ENCODE measurements around the gene C16orf46.

Gene C16orf46

GRCh38 chr16:81060576-81061306 is 16.3 kb downstream of the C16orf46 start:
- Mint-ChIP-seq H3K9me3 (no peaks in the 10 kb centered on the region), H3K27ac (no peak overlapping the region), H3K36me3 (no peaks in the 10 kb centered on the region), H3K27me3 (no peaks in the 10 kb centered on the region), H3K4me3 (no peak overlapping the region), H3K4me1 (no peaks in the 10 kb centered on the region)
- ATAC-seq: no peak

- Mint-ChIP-seq H3K4me1 (peaks cover 6% of the 10 kb centered on the region), H3K36me3 (peaks cover 6% of the 10 kb centered on the region), H3K27me3 (no peaks in the 10 kb centered on the region), H3K9me3 (peaks cover 12% of the 10 kb centered on the region), H3K4me3 (no peak overlapping the region), H3K27ac (no peak overlapping the region)
- ATAC-seq: no peak
These were observed 23.3 kb downstream of the C16orf46 start for GRCh38 chr16:81053761-81054160.

- H3K9me3 Mint-ChIP-seq: no peaks in the 10 kb centered on the region
- peaks cover 47% of the 10 kb centered on the region for H3K36me3 Mint-ChIP-seq
- H3K27me3 Mint-ChIP-seq: no peaks in the 10 kb centered on the region
- no peak for ATAC-seq
- no peak overlapping the region for H3K4me3 Mint-ChIP-seq
- H3K27ac Mint-ChIP-seq: no peak overlapping the region
- peaks cover 11% of the 10 kb centered on the region for H3K4me1 Mint-ChIP-seq
These were observed 34.2 kb downstream of the C16orf46 start for GRCh38 chr16:81042821-81043220.

GRCh38 chr16:81041696-81042095 is 35.3 kb downstream of the C16orf46 start:
- Mint-ChIP-seq H3K27me3 (no peaks in the 10 kb centered on the region), H3K4me1 (peaks cover 22% of the 10 kb centered on the region), H3K36me3 (peaks cover 47% of the 10 kb centered on the region), H3K27ac (no peak overlapping the region), H3K4me3 (no peak overlapping the region), H3K9me3 (no peaks in the 10 kb centered on the region)
- no peak for ATAC-seq

- no peak overlapping the region for H3K4me3 Mint-ChIP-seq
- H3K27ac Mint-ChIP-seq: no peak overlapping the region
- H3K36me3 Mint-ChIP-seq: peaks cover 47% of the 10 kb centered on the region
- H3K4me1 Mint-ChIP-seq: peaks cover 25% of the 10 kb centered on the region
- no peaks in the 10 kb centered on the region for H3K9me3 Mint-ChIP-seq
- H3K27me3 Mint-ChIP-seq: no peaks in the 10 kb centered on the region
- no peak for ATAC-seq
These were observed 36.2 kb downstream of the C16orf46 start for GRCh38 chr16:81040842-81041241.

- no peak overlapping the region for H3K4me3 Mint-ChIP-seq
- H3K36me3 Mint-ChIP-seq: peaks cover 41% of the 10 kb centered on the region
- no peaks in the 10 kb centered on the region for H3K9me3 Mint-ChIP-seq
- no peak for ATAC-seq
- H3K27me3 Mint-ChIP-seq: no peaks in the 10 kb centered on the region
- no peak overlapping the region for H3K27ac Mint-ChIP-seq
- peaks cover 25% of the 10 kb centered on the region for H3K4me1 Mint-ChIP-seq
These were observed 36.9 kb downstream of the C16orf46 start for GRCh38 chr16:81040131-81040530.

- ATAC-seq: no peak
- Mint-ChIP-seq H3K4me1 (peaks cover 25% of the 10 kb centered on the region), H3K36me3 (peaks cover 17% of the 10 kb centered on the region), H3K27me3 (no peaks in the 10 kb centered on the region), H3K9me3 (no peaks in the 10 kb centered on the region), H3K27ac (no peak overlapping the region), H3K4me3 (peak overlapping the region; percentile 76)
These were observed 40.2 kb downstream of the C16orf46 start for GRCh38 chr16:81036751-81037350.

GRCh38 chr16:81035975-81036750 is 40.9 kb downstream of the C16orf46 start:
- no peak overlapping the region for H3K27ac Mint-ChIP-seq

GRCh38 chr16:81035398-81035974 is 41.6 kb downstream of the C16orf46 start, which contains the start of gene ATMIN:
TSS of gene ATMIN (plus strand) at chr16:81035842. CDS start at chr16:81035871, 29 bp downstream.
- H3K9me3 Mint-ChIP-seq: no peaks in the 10 kb centered on the region
- H3K36me3 Mint-ChIP-seq: peaks cover 18% of the 10 kb centered on the region
- peaks cover 25% of the 10 kb centered on the region for H3K4me1 Mint-ChIP-seq
- peak within 1 kb of the TSS; percentile 76 for H3K4me3 Mint-ChIP-seq
- H3K27ac Mint-ChIP-seq: no peak within 1 kb of the TSS
- ATAC-seq: peak; percentile 98
- no peaks in the 10 kb centered on the region for H3K27me3 Mint-ChIP-seq

More at GRCh38 chr16:81035975-81036750, 40.9 kb downstream of the C16orf46 start:
- Mint-ChIP-seq H3K4me1 (peaks cover 25% of the 10 kb centered on the region), H3K4me3 (peak overlapping the region; percentile 76), H3K9me3 (no peaks in the 10 kb centered on the region), H3K27me3 (no peaks in the 10 kb centered on the region), H3K36me3 (peaks cover 18% of the 10 kb centered on the region)
- ATAC-seq: peak; percentile 84

- Mint-ChIP-seq H3K9me3 (no peaks in the 10 kb centered on the region), H3K27ac (no peak overlapping the region), H3K27me3 (no peaks in the 10 kb centered on the region), H3K4me1 (no peaks in the 10 kb centered on the region), H3K4me3 (no peak overlapping the region), H3K36me3 (peaks cover 32% of the 10 kb centered on the region)
- no peak for ATAC-seq
These were observed 47.0 kb downstream of the C16orf46 start for GRCh38 chr16:81029930-81030604.

- Mint-ChIP-seq H3K36me3 (peaks cover 30% of the 10 kb centered on the region), H3K27me3 (no peaks in the 10 kb centered on the region), H3K4me1 (no peaks in the 10 kb centered on the region), H3K9me3 (no peaks in the 10 kb centered on the region), H3K4me3 (no peak overlapping the region), H3K27ac (no peak overlapping the region)
- ATAC-seq: no peak
These were observed 50.6 kb downstream of the C16orf46 start for GRCh38 chr16:81026429-81026828.

- Mint-ChIP-seq H3K27me3 (no peaks in the 10 kb centered on the region), H3K9me3 (no peaks in the 10 kb centered on the region), H3K4me3 (no peak overlapping the region), H3K4me1 (no peaks in the 10 kb centered on the region), H3K36me3 (peaks cover 43% of the 10 kb centered on the region), H3K27ac (no peak overlapping the region)
- ATAC-seq: no peak
These were observed 58.5 kb downstream of the C16orf46 start for GRCh38 chr16:81018496-81018895.

GRCh38 chr16:81014672-81015071 is 62.4 kb downstream of the C16orf46 start:
- no peaks in the 10 kb centered on the region for H3K9me3 Mint-ChIP-seq
- no peak overlapping the region for H3K27ac Mint-ChIP-seq
- H3K4me3 Mint-ChIP-seq: no peak overlapping the region
- H3K27me3 Mint-ChIP-seq: no peaks in the 10 kb centered on the region
- H3K4me1 Mint-ChIP-seq: no peaks in the 10 kb centered on the region
- no peak for ATAC-seq
- peaks cover 46% of the 10 kb centered on the region for H3K36me3 Mint-ChIP-seq

- H3K27ac Mint-ChIP-seq: no peak overlapping the region
- H3K27me3 Mint-ChIP-seq: no peaks in the 10 kb centered on the region
- peaks cover 31% of the 10 kb centered on the region for H3K36me3 Mint-ChIP-seq
- H3K4me3 Mint-ChIP-seq: no peak overlapping the region
- no peak for ATAC-seq
- H3K4me1 Mint-ChIP-seq: peaks cover 5% of the 10 kb centered on the region
- no peaks in the 10 kb centered on the region for H3K9me3 Mint-ChIP-seq
These were observed 64.1 kb downstream of the C16orf46 start for GRCh38 chr16:81012974-81013373.

Data from stimulated activated memory B cell treated with anti-CD40 and anti-IgM and Interleukin-4, amounts not matched to agents 10 μg/mL and 1 μg/mL and 100 μg/mL, for 72 hours (primary cell).